IPS-18a (cell line): ENCODE measurements around the gene LDLRAD4.

Experiments
- H3K27ac ChIP-seq: one replicate; pipeline ENCODE4 v1.5.1; 2013; ENCODE audit warnings: low read length
- H3K27me3 ChIP-seq: one replicate; pipeline ENCODE4 v1.6.1; 2013; ENCODE audit warnings: mild to moderate bottlenecking, low read length; ENCODE audit not compliant: control insufficient read depth, insufficient read depth
- H3K36me3 ChIP-seq: one replicate; pipeline ENCODE4 v1.6.1; 2013; ENCODE audit warnings: low read depth, low read length; ENCODE audit not compliant: control insufficient read depth
- H3K4me1 ChIP-seq: one replicate; pipeline ENCODE4 v1.6.1; 2013; ENCODE audit warnings: low read depth, low read length; ENCODE audit not compliant: control insufficient read depth
- H3K4me3 ChIP-seq: one replicate; pipeline ENCODE4 v1.5.1; 2013; ENCODE audit warnings: low read length
- H3K9ac ChIP-seq: one replicate; pipeline ENCODE4 v1.6.1; 2013; ENCODE audit warnings: mild to moderate bottlenecking, low read length, moderate library complexity
- H3K9me3 ChIP-seq: one replicate; pipeline ENCODE4 v1.6.1; 2013; ENCODE audit warnings: low read depth, low read length; ENCODE audit not compliant: control insufficient read depth

The LDLRAD4 gene

GRCh38 chr18:13262839-13263691, 44.5 kb downstream of the LDLRAD4 start:
- H3K9me3 ChIP-seq: no peaks in the 10 kb centered on the region

GRCh38 chr18:13264091-13265007, 45.8 kb downstream of the LDLRAD4 start:
- no peak overlapping the region for H3K27ac ChIP-seq
- H3K27me3 ChIP-seq: peaks cover 8% of the 10 kb centered on the region

More at GRCh38 chr18:13262839-13263691, 44.5 kb downstream of the LDLRAD4 start:
- Histone ChIP-seq H3K36me3 (no peaks in the 10 kb centered on the region), H3K4me3 (no peak overlapping the region), H3K27me3 (no peaks in the 10 kb centered on the region), H3K27ac (no peak overlapping the region), H3K9ac (no peak overlapping the region), H3K4me1 (peaks cover 13% of the 10 kb centered on the region)

GRCh38 chr18:13265008-13265910, 46.7 kb downstream of the LDLRAD4 start:
- H3K27me3 ChIP-seq: peaks cover 15% of the 10 kb centered on the region
- H3K9me3 ChIP-seq: no peaks in the 10 kb centered on the region
- H3K4me3 ChIP-seq: no peak overlapping the region
- H3K9ac ChIP-seq: no peak overlapping the region
- no peak overlapping the region for H3K27ac ChIP-seq
- H3K4me1 ChIP-seq: peaks cover 12% of the 10 kb centered on the region
- no peaks in the 10 kb centered on the region for H3K36me3 ChIP-seq

More at GRCh38 chr18:13264091-13265007, 45.8 kb downstream of the LDLRAD4 start:
- H3K9ac ChIP-seq: no peak overlapping the region
- H3K36me3 ChIP-seq: no peaks in the 10 kb centered on the region
- no peak overlapping the region for H3K4me3 ChIP-seq
- H3K4me1 ChIP-seq: peaks cover 12% of the 10 kb centered on the region
- no peaks in the 10 kb centered on the region for H3K9me3 ChIP-seq

- Histone ChIP-seq H3K9ac (no peak overlapping the region), H3K4me3 (no peak overlapping the region), H3K27me3 (peaks cover 21% of the 10 kb centered on the region), H3K9me3 (no peaks in the 10 kb centered on the region), H3K4me1 (peaks cover 12% of the 10 kb centered on the region), H3K27ac (no peak overlapping the region), H3K36me3 (no peaks in the 10 kb centered on the region)
Observed at GRCh38 chr18:13265911-13266217, 47.3 kb downstream of the LDLRAD4 start.

GRCh38 chr18:13266218-13267100, 47.9 kb downstream of the LDLRAD4 start:
- Histone ChIP-seq H3K27ac (no peak overlapping the region), H3K36me3 (no peaks in the 10 kb centered on the region), H3K9me3 (no peaks in the 10 kb centered on the region), H3K9ac (no peak overlapping the region), H3K27me3 (peaks cover 27% of the 10 kb centered on the region), H3K4me3 (no peak overlapping the region), H3K4me1 (peaks cover 12% of the 10 kb centered on the region)

GRCh38 chr18:13267431-13267873, 48.9 kb downstream of the LDLRAD4 start:
- H3K4me3 ChIP-seq: no peak overlapping the region
- H3K4me1 ChIP-seq: peaks cover 12% of the 10 kb centered on the region
- H3K9me3 ChIP-seq: no peaks in the 10 kb centered on the region
- no peak overlapping the region for H3K27ac ChIP-seq
- H3K27me3 ChIP-seq: peaks cover 37% of the 10 kb centered on the region
- H3K9ac ChIP-seq: no peak overlapping the region
- no peaks in the 10 kb centered on the region for H3K36me3 ChIP-seq

- H3K36me3 ChIP-seq: no peaks in the 10 kb centered on the region
- H3K4me3 ChIP-seq: no peak overlapping the region
- no peak overlapping the region for H3K9ac ChIP-seq
- peaks cover 47% of the 10 kb centered on the region for H3K27me3 ChIP-seq
- peaks cover 12% of the 10 kb centered on the region for H3K4me1 ChIP-seq
- H3K9me3 ChIP-seq: no peaks in the 10 kb centered on the region
- H3K27ac ChIP-seq: no peak overlapping the region
Observed at GRCh38 chr18:13268158-13269012, 49.8 kb downstream of the LDLRAD4 start.

GRCh38 chr18:13269013-13269280, 50.4 kb downstream of the LDLRAD4 start:
- no peaks in the 10 kb centered on the region for H3K36me3 ChIP-seq
- no peak overlapping the region for H3K27ac ChIP-seq
- no peak overlapping the region for H3K9ac ChIP-seq
- no peak overlapping the region for H3K4me3 ChIP-seq
- peaks cover 52% of the 10 kb centered on the region for H3K27me3 ChIP-seq
- H3K9me3 ChIP-seq: no peaks in the 10 kb centered on the region
- peaks cover 12% of the 10 kb centered on the region for H3K4me1 ChIP-seq

GRCh38 chr18:13269521-13270011, 51.0 kb downstream of the LDLRAD4 start:
- no peak overlapping the region for H3K9ac ChIP-seq
- no peaks in the 10 kb centered on the region for H3K9me3 ChIP-seq
- no peak overlapping the region for H3K4me3 ChIP-seq
- no peaks in the 10 kb centered on the region for H3K36me3 ChIP-seq
- peaks cover 58% of the 10 kb centered on the region for H3K27me3 ChIP-seq
- H3K4me1 ChIP-seq: peaks cover 12% of the 10 kb centered on the region
- H3K27ac ChIP-seq: no peak overlapping the region
